ENCODE data around the gene D2HGDH.
"Not testable (repeated sequence)": the region's sequence is repeated elsewhere in the genome, so short reads cannot be mapped to it uniquely, and the experiment has no call there.

Gene D2HGDH

GRCh38 chr2:241738040-241738686 lies 3.7 kb downstream of the D2HGDH start:
- Histone ChIP-seq H3K9me3 (ENCODE audit: control insufficient read depth in 2 of 2, low read length in 2 of 2) (no peaks in the 10 kb centered on the region), H3K27me3 (ENCODE audit: control insufficient read depth in 1 of 2, insufficient read depth in 2 of 2, low read length in 2 of 2) (no peaks in the 10 kb centered on the region), H3K27ac (ENCODE audit: low read length) (no peak overlapping the region), H3K4me1 (ENCODE audit: control insufficient read depth, insufficient read depth, low read length) (peaks cover 17% of the 10 kb centered on the region), H3K4me3 (ENCODE audit: low read length in 2 of 2) (no peak overlapping the region), H3K9ac (ENCODE audit: low read length in 2 of 2) (no peak overlapping the region), H3K36me3 (ENCODE audit: control insufficient read depth in 2 of 2, insufficient read depth in 2 of 2, low read length in 2 of 2) (peaks cover 3% of the 10 kb centered on the region in 2 donors)

GRCh38 chr2:241739177-241739576 lies 4.7 kb downstream of the D2HGDH start:
- H3K4me3 ChIP-seq (ENCODE audit: low read length in 2 of 2), result no peak overlapping the region
- no peaks in the 10 kb centered on the region for H3K27me3 ChIP-seq (ENCODE audit: control insufficient read depth in 1 of 2, insufficient read depth in 2 of 2, low read length in 2 of 2)
- no peak overlapping the region for H3K9ac ChIP-seq (ENCODE audit: low read length in 2 of 2)
- no peaks in the 10 kb centered on the region for H3K9me3 ChIP-seq (ENCODE audit: control insufficient read depth in 2 of 2, low read length in 2 of 2)
- peaks cover 10% of the 10 kb centered on the region for H3K4me1 ChIP-seq (ENCODE audit: control insufficient read depth, insufficient read depth, low read length)
- H3K36me3 ChIP-seq (ENCODE audit: control insufficient read depth in 2 of 2, insufficient read depth in 2 of 2, low read length in 2 of 2), result peaks cover 3 to 9% of the 10 kb centered on the region in 2 donors
- no peak overlapping the region for H3K27ac ChIP-seq (ENCODE audit: low read length)

GRCh38 chr2:241739651-241740050 lies 5.2 kb downstream of the D2HGDH start:
- H3K4me3 ChIP-seq (ENCODE audit: low read length in 2 of 2), result no peak overlapping the region
- H3K9me3 ChIP-seq (ENCODE audit: control insufficient read depth in 2 of 2, low read length in 2 of 2), result no peaks in the 10 kb centered on the region
- peaks cover 10% of the 10 kb centered on the region for H3K4me1 ChIP-seq (ENCODE audit: control insufficient read depth, insufficient read depth, low read length)
- peaks cover 5 to 9% of the 10 kb centered on the region in 2 donors for H3K36me3 ChIP-seq (ENCODE audit: control insufficient read depth in 2 of 2, insufficient read depth in 2 of 2, low read length in 2 of 2)
- H3K27me3 ChIP-seq (ENCODE audit: control insufficient read depth in 1 of 2, insufficient read depth in 2 of 2, low read length in 2 of 2), result no peaks in the 10 kb centered on the region
- H3K27ac ChIP-seq (ENCODE audit: low read length), result no peak overlapping the region
- H3K9ac ChIP-seq (ENCODE audit: low read length in 2 of 2), result no peak overlapping the region

GRCh38 chr2:241741016-241741415 lies 6.6 kb downstream of the D2HGDH start:
- H3K9me3 ChIP-seq (ENCODE audit: control insufficient read depth in 2 of 2, low read length in 2 of 2), result no peaks in the 10 kb centered on the region
- peaks cover 13 to 22% of the 10 kb centered on the region in 2 donors for H3K36me3 ChIP-seq (ENCODE audit: control insufficient read depth in 2 of 2, insufficient read depth in 2 of 2, low read length in 2 of 2)
- no peak overlapping the region for H3K27ac ChIP-seq (ENCODE audit: low read length)
- no peaks in the 10 kb centered on the region for H3K4me1 ChIP-seq (ENCODE audit: control insufficient read depth, insufficient read depth, low read length)
- no peak overlapping the region for H3K9ac ChIP-seq (ENCODE audit: low read length in 2 of 2)
- H3K27me3 ChIP-seq (ENCODE audit: control insufficient read depth in 1 of 2, insufficient read depth in 2 of 2, low read length in 2 of 2), result no peaks in the 10 kb centered on the region
- no peak overlapping the region for H3K4me3 ChIP-seq (ENCODE audit: low read length in 2 of 2)

GRCh38 chr2:241742320-241742939 lies 8.0 kb downstream of the D2HGDH start:
- peaks cover 13 to 25% of the 10 kb centered on the region in 2 donors for H3K36me3 ChIP-seq (ENCODE audit: control insufficient read depth in 2 of 2, insufficient read depth in 2 of 2, low read length in 2 of 2)
- no peak overlapping the region for H3K9ac ChIP-seq (ENCODE audit: low read length in 2 of 2)
- H3K4me1 ChIP-seq (ENCODE audit: control insufficient read depth, insufficient read depth, low read length), result no peaks in the 10 kb centered on the region
- no peak overlapping the region for H3K4me3 ChIP-seq (ENCODE audit: low read length in 2 of 2)
- H3K9me3 ChIP-seq (ENCODE audit: control insufficient read depth in 2 of 2, low read length in 2 of 2), result no peaks in the 10 kb centered on the region
- H3K27me3 ChIP-seq (ENCODE audit: control insufficient read depth in 1 of 2, insufficient read depth in 2 of 2, low read length in 2 of 2), result no peaks in the 10 kb centered on the region
- H3K27ac ChIP-seq (ENCODE audit: low read length), result no peak overlapping the region

- peaks cover 13 to 24% of the 10 kb centered on the region in 2 donors for H3K36me3 ChIP-seq (ENCODE audit: control insufficient read depth in 2 of 2, insufficient read depth in 2 of 2, low read length in 2 of 2)
- not testable (repeated sequence) for H3K27me3 ChIP-seq (ENCODE audit: control insufficient read depth in 1 of 2, insufficient read depth in 2 of 2, low read length in 2 of 2); H3K9ac ChIP-seq (ENCODE audit: low read length in 2 of 2); H3K27ac ChIP-seq (ENCODE audit: low read length); H3K4me3 ChIP-seq (ENCODE audit: low read length in 2 of 2); H3K9me3 ChIP-seq (ENCODE audit: control insufficient read depth in 2 of 2, low read length in 2 of 2); H3K4me1 ChIP-seq (ENCODE audit: control insufficient read depth, insufficient read depth, low read length)
Observed at GRCh38 chr2:241743008-241743407, 8.6 kb downstream of the D2HGDH start.

- no peak overlapping the region for H3K27ac ChIP-seq (ENCODE audit: low read length)
- no peaks in the 10 kb centered on the region for H3K9me3 ChIP-seq (ENCODE audit: control insufficient read depth in 2 of 2, low read length in 2 of 2)
- H3K9ac ChIP-seq (ENCODE audit: low read length in 2 of 2), result no peak overlapping the region
- no peaks in the 10 kb centered on the region for H3K27me3 ChIP-seq (ENCODE audit: control insufficient read depth in 1 of 2, insufficient read depth in 2 of 2, low read length in 2 of 2)
- no peaks in the 10 kb centered on the region for H3K4me1 ChIP-seq (ENCODE audit: control insufficient read depth, insufficient read depth, low read length)
- H3K4me3 ChIP-seq (ENCODE audit: low read length in 2 of 2), result no peak overlapping the region
- H3K36me3 ChIP-seq (ENCODE audit: control insufficient read depth in 2 of 2, insufficient read depth in 2 of 2, low read length in 2 of 2), result peaks cover 10 to 22% of the 10 kb centered on the region in 2 donors
Observed at GRCh38 chr2:241743620-241744019, 9.2 kb downstream of the D2HGDH start.

GRCh38 chr2:241744028-241744754 lies 9.8 kb downstream of the D2HGDH start:
- Histone ChIP-seq H3K4me1 (ENCODE audit: control insufficient read depth, insufficient read depth, low read length) (no peaks in the 10 kb centered on the region), H3K27me3 (ENCODE audit: control insufficient read depth in 1 of 2, insufficient read depth in 2 of 2, low read length in 2 of 2) (no peaks in the 10 kb centered on the region), H3K9me3 (ENCODE audit: control insufficient read depth in 2 of 2, low read length in 2 of 2) (no peaks in the 10 kb centered on the region), H3K4me3 (ENCODE audit: low read length in 2 of 2) (no peak overlapping the region), H3K27ac (ENCODE audit: low read length) (no peak overlapping the region), H3K36me3 (ENCODE audit: control insufficient read depth in 2 of 2, insufficient read depth in 2 of 2, low read length in 2 of 2) (peaks cover 10 to 25% of the 10 kb centered on the region in 2 donors), H3K9ac (ENCODE audit: low read length in 2 of 2) (no peak overlapping the region)

GRCh38 chr2:241745276-241745675 lies 10.8 kb downstream of the D2HGDH start:
- no peaks in the 10 kb centered on the region for H3K4me1 ChIP-seq (ENCODE audit: control insufficient read depth, insufficient read depth, low read length)
- H3K9ac ChIP-seq (ENCODE audit: low read length in 2 of 2), result no peak overlapping the region
- no peak overlapping the region for H3K27ac ChIP-seq (ENCODE audit: low read length)
- no peak overlapping the region for H3K4me3 ChIP-seq (ENCODE audit: low read length in 2 of 2)
- peaks cover 10 to 25% of the 10 kb centered on the region in 2 donors for H3K36me3 ChIP-seq (ENCODE audit: control insufficient read depth in 2 of 2, insufficient read depth in 2 of 2, low read length in 2 of 2)
- H3K27me3 ChIP-seq (ENCODE audit: control insufficient read depth in 1 of 2, insufficient read depth in 2 of 2, low read length in 2 of 2), result no peaks in the 10 kb centered on the region
- no peaks in the 10 kb centered on the region for H3K9me3 ChIP-seq (ENCODE audit: control insufficient read depth in 2 of 2, low read length in 2 of 2)

- Histone ChIP-seq H3K4me3 (ENCODE audit: low read length in 2 of 2) (no peak overlapping the region), H3K27ac (ENCODE audit: low read length) (no peak overlapping the region), H3K9ac (ENCODE audit: low read length in 2 of 2) (no peak overlapping the region), H3K4me1 (ENCODE audit: control insufficient read depth, insufficient read depth, low read length) (no peaks in the 10 kb centered on the region), H3K27me3 (ENCODE audit: control insufficient read depth in 1 of 2, insufficient read depth in 2 of 2, low read length in 2 of 2) (no peaks in the 10 kb centered on the region), H3K9me3 (ENCODE audit: control insufficient read depth in 2 of 2, low read length in 2 of 2) (no peaks in the 10 kb centered on the region), H3K36me3 (ENCODE audit: control insufficient read depth in 2 of 2, insufficient read depth in 2 of 2, low read length in 2 of 2) (peaks cover 10 to 26% of the 10 kb centered on the region in 2 donors)
Observed at GRCh38 chr2:241746084-241746483, 11.7 kb downstream of the D2HGDH start.
